GM19193 (cell line): Measurements from ENCODE around the gene PLCL2.

Experiments used
- POLR2A ChIP-seq: IDR thresholded peaks from 4 replicates; pipeline ENCODE4 v1.6.1; 2011; ENCODE audit not compliant: insufficient read depth, insufficient read length; ENCODE audit errors: extremely low read depth

PLCL2 gene

GRCh38 chr3:17120115-17120514 lies 235.4 kb downstream of the PLCL2 start:
- TF ChIP-seq POLR2A: no peak

DNA sequence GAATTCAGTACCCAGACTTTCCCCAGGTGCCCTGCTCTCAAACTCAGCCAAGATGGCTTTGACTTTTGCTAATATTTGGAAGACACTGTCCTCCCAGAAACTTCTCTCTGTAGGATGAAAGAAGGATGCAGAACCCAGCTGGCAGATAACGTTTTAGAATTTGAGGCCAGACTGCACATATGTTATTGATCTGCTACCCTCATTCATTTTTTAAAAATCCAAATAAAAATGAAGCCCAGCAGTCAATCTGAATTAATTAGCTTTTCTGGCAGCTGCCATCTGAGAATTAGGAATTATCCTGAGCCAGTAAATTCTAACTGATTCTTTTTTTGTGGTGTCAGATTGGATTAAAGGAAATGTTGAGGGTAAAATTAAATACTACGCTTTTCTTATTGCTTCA lies 236.6 kb downstream of the PLCL2 start:
- no peak for TF ChIP-seq POLR2A

DNA sequence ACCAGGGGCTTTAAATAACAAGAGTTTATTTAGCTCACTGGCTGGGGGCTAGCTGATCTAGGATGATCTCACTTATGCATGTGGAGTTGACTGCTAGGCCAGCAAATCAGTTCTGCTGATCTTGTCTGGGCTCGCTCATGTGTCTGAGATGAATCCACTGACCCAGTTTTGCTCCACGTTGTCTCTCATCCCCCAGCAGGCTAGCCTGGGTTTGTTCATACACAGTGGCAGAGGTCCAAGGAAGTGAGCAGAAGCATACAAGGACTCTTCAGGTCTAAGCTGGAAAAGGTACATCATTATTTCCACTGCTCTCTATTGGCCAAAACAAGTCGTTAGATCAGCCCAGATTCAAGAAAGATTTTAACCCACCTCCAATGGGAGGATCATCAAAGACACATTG lies 238.0 kb downstream of the PLCL2 start:
- no peak for TF ChIP-seq POLR2A

GRCh38 chr3:17125738-17126442 lies 241.1 kb downstream of the PLCL2 start:
- TF ChIP-seq POLR2A: no peak

- TF ChIP-seq POLR2A: no peak
These were observed 244.8 kb downstream of the PLCL2 start for GRCh38 chr3:17129556-17129955.

DNA sequence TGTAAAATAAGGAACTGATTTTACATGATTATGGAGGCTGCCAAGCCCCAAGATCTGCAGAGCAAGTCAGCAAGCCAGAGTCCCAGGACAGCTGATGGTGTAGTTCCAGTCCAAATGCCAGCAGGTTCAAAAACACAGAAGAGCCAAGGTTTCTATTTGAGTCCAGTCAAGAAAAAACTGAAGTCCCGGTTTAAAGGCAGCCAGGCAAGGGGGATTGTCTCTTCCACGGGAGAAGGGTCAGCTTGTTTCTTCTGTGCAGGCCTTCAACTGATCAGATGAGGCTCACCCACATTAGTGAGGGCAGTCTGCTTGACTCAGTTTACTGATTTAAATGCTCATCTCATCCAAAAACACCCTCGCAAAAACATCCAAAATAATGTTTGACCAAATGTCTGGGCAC lies 246.2 kb downstream of the PLCL2 start:
- no peak for TF ChIP-seq POLR2A

DNA sequence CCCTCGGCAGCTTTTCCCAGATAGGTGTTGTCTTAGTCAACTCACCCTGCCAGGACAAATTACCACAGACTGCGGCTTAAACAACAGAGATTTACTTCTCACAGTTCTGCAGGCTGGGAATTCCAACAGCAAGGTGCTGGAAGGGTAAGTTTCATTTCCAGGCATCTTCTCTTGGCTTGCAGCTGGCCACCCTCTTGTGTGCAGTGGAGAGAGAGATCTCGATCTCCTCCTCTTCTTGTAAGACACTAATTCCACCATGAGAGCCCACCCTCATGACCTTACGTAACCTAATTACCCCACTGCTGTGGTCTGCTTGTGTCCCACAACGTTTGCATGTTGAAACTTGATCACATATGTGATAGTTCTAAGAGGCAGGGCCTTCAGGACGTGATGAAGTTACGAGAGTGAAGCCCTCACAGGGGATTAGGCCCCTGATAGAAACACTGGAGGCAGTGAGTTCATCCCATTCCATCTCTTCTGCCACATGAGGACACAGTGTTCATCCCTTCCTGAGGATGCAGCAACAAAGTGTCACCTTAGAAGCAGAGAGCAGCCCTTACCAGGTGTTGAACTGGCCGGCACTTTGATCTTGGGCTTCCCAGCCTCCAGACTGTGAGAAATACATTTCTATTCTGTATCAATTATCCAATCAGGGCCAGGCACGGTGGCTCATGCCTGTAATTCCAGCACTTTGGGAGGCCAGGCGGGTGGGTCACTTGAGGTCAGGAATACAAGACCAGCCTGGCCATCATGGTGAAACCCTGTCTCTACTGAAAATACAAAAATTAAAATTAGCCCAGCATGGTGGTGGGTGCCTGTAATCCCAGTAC lies 247.7 kb downstream of the PLCL2 start:
- TF ChIP-seq POLR2A: no peak

- no peak for TF ChIP-seq POLR2A
These were observed 249.1 kb downstream of the PLCL2 start for GRCh38 chr3:17133632-17134545.

DNA sequence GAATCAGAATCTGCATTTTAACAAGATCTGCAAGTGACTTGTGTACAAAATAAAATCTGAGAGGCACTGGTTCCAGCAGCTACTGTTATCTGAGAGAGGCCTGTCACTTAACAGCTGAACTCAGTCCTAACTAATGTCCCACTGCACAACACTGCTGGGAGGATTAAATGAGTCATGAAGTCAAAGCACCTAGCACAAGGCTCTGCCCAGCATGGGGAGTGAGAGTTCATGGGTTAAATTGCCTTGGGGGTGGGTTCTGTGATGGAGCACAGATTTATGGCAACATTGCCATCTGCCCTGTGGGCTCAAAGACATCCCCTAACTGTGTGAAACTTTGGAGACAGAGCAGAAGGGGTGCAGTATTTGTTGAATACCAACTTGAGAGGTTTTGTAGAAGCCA lies 250.9 kb downstream of the PLCL2 start:
- no peak for TF ChIP-seq POLR2A

- no peak for TF ChIP-seq POLR2A
These were observed 251.5 kb downstream of the PLCL2 start for GRCh38 chr3:17136136-17136721.

GRCh38 chr3:17137321-17137826 lies 252.6 kb downstream of the PLCL2 start:
- no peak for TF ChIP-seq POLR2A

- TF ChIP-seq POLR2A: no peak
These were observed 253.7 kb downstream of the PLCL2 start for GRCh38 chr3:17138246-17139039.
